GM12892 (cell line): Measurements from ENCODE around the gene CPXM1.

Experiments used
- POLR2A ChIP-seq: IDR thresholded peaks from 2 replicates; pipeline ENCODE4 v1.6.1; 2011; ENCODE audit warnings: low read depth, low read length, control low read depth
- POLR2AphosphoS5 ChIP-seq: IDR thresholded peaks from 2 replicates; pipeline ENCODE4 v1.6.1; 2011; ENCODE audit warnings: low read depth, low read length, control low read depth
- TAF1 ChIP-seq: IDR thresholded peaks from 2 replicates; pipeline ENCODE4 v1.6.1; 2011; ENCODE audit warnings: low read depth, mild to moderate bottlenecking, control low read depth, low read length, borderline replicate concordance

- TF ChIP-seq POLR2AphosphoS5 (no peak), POLR2A (no peak), TAF1 (no peak)
Measured at GRCh38 chr20:2749343-2749950, 51.0 kb downstream of the CPXM1 start.
